Measurements from ENCODE around the gene MRTFA.
"Not testable (repeated sequence)": the region's sequence is repeated elsewhere in the genome, so short reads cannot be mapped to it uniquely, and the experiment has no call there.

MRTFA gene

GRCh38 chr22:40598712-40599111, 37.8 kb downstream of the MRTFA start:
- not testable (repeated sequence) for DNase-seq (ENCODE audit: low read depth in 2 of 3, low spot score in 2 of 3)

GRCh38 chr22:40597526-40598430, 38.7 kb downstream of the MRTFA start:
- DNase-seq (ENCODE audit: low read depth in 2 of 3, low spot score in 2 of 3): no peak

- no peak for DNase-seq (ENCODE audit: low read depth in 2 of 3, low spot score in 2 of 3)
These were observed 40.9 kb downstream of the MRTFA start for GRCh38 chr22:40595497-40596234.

GRCh38 chr22:40594924-40595323, 41.6 kb downstream of the MRTFA start:
- DNase-seq (ENCODE audit: low read depth in 2 of 3, low spot score in 2 of 3): no peak

GRCh38 chr22:40594346-40594745, 42.2 kb downstream of the MRTFA start:
- DNase-seq (ENCODE audit: low read depth in 2 of 3, low spot score in 2 of 3): no peak

- no peak for DNase-seq (ENCODE audit: low read depth in 2 of 3, low spot score in 2 of 3)
These were observed 42.9 kb downstream of the MRTFA start for GRCh38 chr22:40593460-40594273.

- no peak for DNase-seq (ENCODE audit: low read depth in 2 of 3, low spot score in 2 of 3)
These were observed 44.0 kb downstream of the MRTFA start for GRCh38 chr22:40592352-40593113.

- no peak for DNase-seq (ENCODE audit: low read depth in 2 of 3, low spot score in 2 of 3)
These were observed 47.8 kb downstream of the MRTFA start for GRCh38 chr22:40588726-40589125.

GRCh38 chr22:40586781-40587180, 49.7 kb downstream of the MRTFA start:
- DNase-seq (ENCODE audit: low read depth in 2 of 3, low spot score in 2 of 3): no peak

GRCh38 chr22:40585310-40585751, 51.2 kb downstream of the MRTFA start:
- no peak for DNase-seq (ENCODE audit: low read depth in 2 of 3, low spot score in 2 of 3)

GRCh38 chr22:40584766-40585165, 51.8 kb downstream of the MRTFA start:
- DNase-seq (ENCODE audit: low read depth in 2 of 3, low spot score in 2 of 3): not testable (repeated sequence)

GRCh38 chr22:40583053-40583741, 53.3 kb downstream of the MRTFA start:
- DNase-seq (ENCODE audit: low read depth in 2 of 3, low spot score in 2 of 3): no peak

GRCh38 chr22:40582063-40582462, 54.5 kb downstream of the MRTFA start:
- no peak for DNase-seq (ENCODE audit: low read depth in 2 of 3, low spot score in 2 of 3)

GRCh38 chr22:40580631-40581030, 55.9 kb downstream of the MRTFA start:
- no peak for DNase-seq (ENCODE audit: low read depth in 2 of 3, low spot score in 2 of 3)

GRCh38 chr22:40578171-40578570, 58.3 kb downstream of the MRTFA start:
- no peak for DNase-seq (ENCODE audit: low read depth in 2 of 3, low spot score in 2 of 3)

- no peak for DNase-seq (ENCODE audit: low read depth in 2 of 3, low spot score in 2 of 3)
These were observed 63.5 kb downstream of the MRTFA start for GRCh38 chr22:40572976-40573375.

GRCh38 chr22:40571887-40572286, 64.6 kb downstream of the MRTFA start:
- DNase-seq (ENCODE audit: low read depth in 2 of 3, low spot score in 2 of 3): no peak

- no peak for DNase-seq (ENCODE audit: low read depth in 2 of 3, low spot score in 2 of 3)
These were observed 68.7 kb downstream of the MRTFA start for GRCh38 chr22:40567626-40568328.

- no peak for DNase-seq (ENCODE audit: low read depth in 2 of 3, low spot score in 2 of 3)
These were observed 69.4 kb downstream of the MRTFA start for GRCh38 chr22:40567106-40567505.
